SK-N-SH (cell line): ENCODE data around the gene MAPK11. TPM values are rescaled to one million over a fixed set of nuclear protein-coding genes. Genes with fewer than 3 reads are reported as not detected.

Experiments
- CTCF ChIA-PET: fragments of 300-600, 350-600 bp; formaldehyde crosslinking; extraction: SDS; loops from one replicate; lab custom pipeline; 2021; lab: Yijun Ruan, JAX
- POLR2A ChIA-PET: fragments of 350-600 bp; sonication (Branson Sonifier 250); formaldehyde crosslinking; extraction: SDS; loops from one replicate; lab custom pipeline; 2020; ENCODE audit warnings: antibody characterized with exemption, inconsistent platforms; lab: Yijun Ruan, JAX
- DNase-seq: peaks from one replicate; pipeline ENCODE4 v3.0.0; 2012
- H2AFZ ChIP-seq: fragments of 200-600 bp; sonication (generic); 2 replicates; pipeline ENCODE4 v1.8.1; 2016; ENCODE audit warnings: antibody characterized with exemption, mild to moderate bottlenecking, low read depth
- H3F3A ChIP-seq: fragments of 200-600 bp; sonication (generic); replicated peaks from 2 replicates; pipeline ENCODE3; 2016; ENCODE audit warnings: antibody characterized with exemption, mild to moderate bottlenecking; ENCODE audit not compliant: insufficient read depth
- H3K27ac ChIP-seq, 2 experiments: fragments of 200-500 bp in 1 of 2; fragments of 200-600 bp in 1 of 2; sonication (Bioruptor generic) in 1 of 2; sonication (generic), shearing (Covaris generic) in 1 of 2; 2 replicates each; pipeline versions ENCODE4 v1.5.1 to v1.6.1; 2014 to 2016; ENCODE audit warnings: low read depth in 2 of 2, inconsistent platforms in 1 of 2, low read length in 1 of 2, mild to moderate bottlenecking in 1 of 2, mixed read lengths in 1 of 2
- H3K27me3 ChIP-seq: fragments of 200-600 bp; sonication (generic), shearing (Covaris generic); 2 replicates; pipeline ENCODE4 v1.6.1; 2016; ENCODE audit warnings: mixed run types; ENCODE audit not compliant: insufficient read depth
- H3K36me3 ChIP-seq, 2 experiments: fragments of 200-500 bp in 1 of 2; fragments of 200-600 bp in 1 of 2; sonication (Bioruptor generic) in 1 of 2; sonication (generic) in 1 of 2; replicated peaks in 1 of 2; 2 replicates each; pipeline versions ENCODE3 to v1.5.1; 2014 to 2016; ENCODE audit warnings: low read length in 1 of 2, mild to moderate bottlenecking in 1 of 2; ENCODE audit not compliant: insufficient read depth in 2 of 2, control insufficient read depth in 1 of 2
- H3K4me1 ChIP-seq, 2 experiments: fragments of 200-500 bp in 1 of 2; fragments of 200-600 bp in 1 of 2; sonication (Bioruptor generic) in 1 of 2; sonication (generic), shearing (Covaris generic) in 1 of 2; 2 replicates each; pipeline versions ENCODE4 v1.5.1 to v1.6.1; 2014 to 2016; ENCODE audit warnings: low read depth in 1 of 2, low read length in 1 of 2, mixed run types in 1 of 2; ENCODE audit not compliant: insufficient read depth in 2 of 2, control insufficient read depth in 1 of 2
- H3K4me2 ChIP-seq: fragments of 200-600 bp; sonication (generic), shearing (Covaris generic); 2 replicates; pipeline ENCODE4 v1.6.1; 2017; ENCODE audit warnings: mixed run types
- H3K4me3 ChIP-seq, 2 experiments: fragments of 200-500 bp in 1 of 2; fragments of 200-600 bp in 1 of 2; sonication (Bioruptor generic) in 1 of 2; sonication (generic), shearing (Covaris generic) in 1 of 2; 2 replicates each; pipeline versions ENCODE4 v1.5.1 to v1.8.1; 2014 to 2016; ENCODE audit warnings: low read depth in 2 of 2, inconsistent platforms in 1 of 2, low read length in 1 of 2, mild to moderate bottlenecking in 1 of 2, mixed read lengths in 1 of 2, moderate library complexity in 1 of 2
- H3K79me2 ChIP-seq: fragments of 200-600 bp; sonication (generic); 2 replicates; pipeline ENCODE4 v1.8.1; 2017; ENCODE audit warnings: mild to moderate bottlenecking; ENCODE audit not compliant: insufficient read depth
- H3K9ac ChIP-seq: fragments of 200-600 bp; sonication (generic); 2 replicates; pipeline ENCODE4 v1.6.1; 2017; ENCODE audit warnings: mixed run types
- H3K9me2 ChIP-seq: fragments of 200-600 bp; sonication (generic); 2 replicates; pipeline ENCODE4 v1.6.1; 2017; ENCODE audit warnings: mixed run types
- H3K9me3 ChIP-seq: fragments of 200-600 bp; sonication (generic); 2 replicates; pipeline ENCODE4 v1.6.1; 2017; ENCODE audit warnings: mixed run types, mild to moderate bottlenecking, moderate library complexity
- H4K20me1 ChIP-seq: fragments of 200-600 bp; sonication (generic); 2 replicates; pipeline ENCODE4 v1.6.1; 2017; ENCODE audit warnings: mild to moderate bottlenecking, mixed run types; ENCODE audit not compliant: insufficient read depth
- GATA2 ChIP-seq: sonication (generic); formaldehyde crosslinking; IDR thresholded peaks from 2 replicates; pipeline ENCODE4 v1.5.0; 2020; ENCODE audit warnings: mild to moderate bottlenecking, missing genetic modification reagents
- NFIC ChIP-seq: IDR thresholded peaks from 2 replicates; pipeline ENCODE4 v1.4.0; 2012; ENCODE audit warnings: borderline replicate concordance
- PBX3 ChIP-seq: IDR thresholded peaks from 2 replicates; pipeline ENCODE4; 2012
- RCOR1 ChIP-seq: fragments of 150-350 bp; IDR thresholded peaks from 2 replicates; pipeline ENCODE4 v1.6.1; 2017; ENCODE audit warnings: antibody characterized with exemption, low read length
- TAF1 ChIP-seq: IDR thresholded peaks from 2 replicates; pipeline ENCODE4 v1.6.1; 2012; ENCODE audit warnings: low read depth, mild to moderate bottlenecking, low read length, moderate library complexity, borderline replicate concordance
- USF2 ChIP-seq: fragments of 150-350 bp; IDR thresholded peaks from 2 replicates; pipeline ENCODE4 v1.6.1; 2017; ENCODE audit warnings: antibody characterized with exemption, low read length, low read depth, borderline replicate concordance
- whole genome bisulfite sequencing: methylation state at CpG from one replicate; pipeline ENCODE4 v1.1.6; 2017; ENCODE audit warnings: low lambda C conversion rate; 5-methylcytosine and 5-hydroxymethylcytosine counted together
- polyA plus RNA-seq, 3 experiments: library from polyadenylated mRNA; depleted of rRNA; stranded (reverse); fragments of >200 nt; gene quantifications; 2 replicates each; pipeline ENCODE4 v1.2.3, GENCODE V29; 2012

MAPK11 gene
- polyA plus RNA-seq, 1 of the 3 experiments (the other 2 are of a cell fraction): 36.0 TPM

- peak; percentile 57 for DNase-seq
- Histone ChIP-seq H3K27me3 (no peaks in the 10 kb centered on the region), H3K9ac (no peak overlapping the region), H3K9me3 (no peaks in the 10 kb centered on the region), H3K4me3 (no peak overlapping the region), H3K79me2 (no peaks in the 10 kb centered on the region), H3K4me2 (no peak overlapping the region), H3K27ac (no peak overlapping the region), H2AFZ (no peak overlapping the region), H3F3A (no peaks in the 10 kb centered on the region), H4K20me1 (no peaks in the 10 kb centered on the region), H3K9me2 (no peaks in the 10 kb centered on the region), H3K36me3 (no peaks in the 10 kb centered on the region), H3K4me1 (no peaks in the 10 kb centered on the region)
- WGBS: 67% methylated on average over 10 of the region's 45 CpGs
- no peak for TF ChIP-seq GATA2 (CRISPR knock-in tag)
- no peak for TF ChIP-seq RCOR1
- no peak for TF ChIP-seq TAF1
- TF ChIP-seq NFIC: no peak
- TF ChIP-seq PBX3: no peak
- ChIA-PET POLR2A (interaction anchor here (1.2 kb wide), 1 partner anchor 8 kb away, joined by 6 read pairs; no protein-coding TSS in a partner anchor), CTCF (interaction anchor here (0.6 to 2.5 kb wide), 5 partner anchors 10 to 386 kb away, joined by 3 to 17 read pairs (median 6); partner anchors contain the start of genes DENND6B and SCO2)
Observed at GRCh38 chr22:50316114-50317065, 46.2 kb upstream of the MAPK11 start.

GRCh38 chr22:50315289-50316113 is 45.3 kb upstream of the MAPK11 start:
- no peaks in the 10 kb centered on the region for H3K9me2 ChIP-seq
- peak; percentile 17 for DNase-seq
- POLR2A ChIA-PET: interaction anchor here (0.7 to 1.2 kb wide), 2 partner anchors 9 to 270 kb away, joined by 3 to 6 read pairs; no protein-coding TSS in a partner anchor

More at GRCh38 chr22:50315289-50316113, 45.3 kb upstream of the MAPK11 start:
- Histone ChIP-seq H3K9me3 (no peaks in the 10 kb centered on the region), H4K20me1 (no peaks in the 10 kb centered on the region), H3K4me2 (no peak overlapping the region), H2AFZ (no peak overlapping the region), H3F3A (no peaks in the 10 kb centered on the region), H3K4me1 (no peaks in the 10 kb centered on the region), H3K9ac (no peak overlapping the region), H3K36me3 (no peaks in the 10 kb centered on the region), H3K79me2 (no peaks in the 10 kb centered on the region), H3K4me3 (no peak overlapping the region), H3K27me3 (no peaks in the 10 kb centered on the region), H3K27ac (no peak overlapping the region)
- WGBS: 96% methylated on average over 16 of the region's 18 CpGs
- TF ChIP-seq USF2 (no peak), NFIC (no peak)
- CTCF ChIA-PET: interaction anchor here (0.6 to 2.7 kb wide), 5 partner anchors 11 to 385 kb away, joined by 3 to 17 read pairs (median 7); partner anchors contain the start of gene DENND6B
